ENCODE results near the gene ABCB11. TPM values are rescaled to one million over a fixed set of nuclear protein-coding genes. Genes with fewer than 3 reads are reported as not detected.

ABCB11 gene
- total and polyA plus RNA-seq, 2 donors (not counting 1 experiment from before 2014, with no cell fraction given) = not detected

GRCh38 chr2:168913495-168913894 is 117.6 kb downstream of the ABCB11 start:
- DNase-seq = no peak
- peaks cover 0 to 1% (median 0%) of the 10 kb centered on the region in 3 donors for H3K9me3 ChIP-seq (ENCODE audit: control extremely low read depth in 1 of 3, control insufficient read depth in 2 of 3, insufficient read depth in 1 of 3, low read length in 2 of 3)
- no peaks in the 10 kb centered on the region for H3K79me2 ChIP-seq (ENCODE audit: control insufficient read depth, insufficient read depth, low read length)
- CTCF ChIA-PET = interaction anchor here (0.6 to 2.4 kb wide), 2 partner anchors 8 to 645 kb away, joined by 3 to 7 read pairs; no protein-coding TSS in a partner anchor
- no peaks in the 10 kb centered on the region for H4K20me1 ChIP-seq (ENCODE audit: control insufficient read depth, insufficient read depth, low read length, poor library complexity, severe bottlenecking)
- no peak overlapping the region for H3K9ac ChIP-seq (ENCODE audit: low read length)
- no peak for ATAC-seq (ENCODE audit: low read depth)
- 97% methylated on average over 3 of the region's 4 CpGs for WGBS (ENCODE audit: insufficient coverage)
- no peak overlapping the region for H3K4me2 ChIP-seq (replicated peaks; ENCODE audit: low read depth, low read length, poor library complexity, severe bottlenecking)
- Mint-ChIP-seq H3K4me3 (no peak overlapping the region), H3K27ac (no peak overlapping the region), H3K4me1 (peaks cover 4% of the 10 kb centered on the region), H3K27me3 (peaks cover 27% of the 10 kb centered on the region), H3K9me3 (ENCODE audit: insufficient read depth) (no peaks in the 10 kb centered on the region)
- H3K27me3 ChIP-seq (replicated peaks in 1 of 4; ENCODE audit: control extremely low read depth in 1 of 4, control insufficient read depth in 3 of 4, insufficient read depth in 4 of 4, low read length in 3 of 4) = peaks cover 0 to 3% (median 2%) of the 10 kb centered on the region in 4 experiments
- H3K4me1 ChIP-seq (ENCODE audit: control insufficient read depth in 2 of 2, insufficient read depth in 2 of 2, low read length in 2 of 2) = peaks cover 0 to 7% of the 10 kb centered on the region in 2 donors
- H3K36me3 ChIP-seq (replicated peaks in 1 of 2; ENCODE audit: control extremely low read depth in 1 of 2, control insufficient read depth in 1 of 2, extremely low read depth in 1 of 2, insufficient read depth in 2 of 2, low read length in 1 of 2) = no peaks in the 10 kb centered on the region
- H3K27ac ChIP-seq (ENCODE audit: low read length in 2 of 2) = no peak overlapping the region
- intact Hi-C loops (cut with micrococcal nuclease) = no loop called here
- H3K4me3 ChIP-seq (ENCODE audit: control extremely low read depth in 1 of 5, extremely low read depth in 1 of 5, insufficient read depth in 1 of 5, low read depth in 2 of 5, low read length in 4 of 5) = no peak overlapping the region
- POLR2A ChIA-PET = no interaction called here
- TF ChIP-seq EZH2 (IDR thresholded peaks at IDR 0.05; ENCODE audit: borderline replicate concordance, insufficient read depth, low read depth, low read length, poor library complexity, severe bottlenecking) (no peak), CTCF (IDR thresholded peaks at IDR 0.05) (no peak)
- H2AFZ ChIP-seq (ENCODE audit: insufficient read depth, low read depth, low read length, poor library complexity, severe bottlenecking) = no peak overlapping the region

DNA sequence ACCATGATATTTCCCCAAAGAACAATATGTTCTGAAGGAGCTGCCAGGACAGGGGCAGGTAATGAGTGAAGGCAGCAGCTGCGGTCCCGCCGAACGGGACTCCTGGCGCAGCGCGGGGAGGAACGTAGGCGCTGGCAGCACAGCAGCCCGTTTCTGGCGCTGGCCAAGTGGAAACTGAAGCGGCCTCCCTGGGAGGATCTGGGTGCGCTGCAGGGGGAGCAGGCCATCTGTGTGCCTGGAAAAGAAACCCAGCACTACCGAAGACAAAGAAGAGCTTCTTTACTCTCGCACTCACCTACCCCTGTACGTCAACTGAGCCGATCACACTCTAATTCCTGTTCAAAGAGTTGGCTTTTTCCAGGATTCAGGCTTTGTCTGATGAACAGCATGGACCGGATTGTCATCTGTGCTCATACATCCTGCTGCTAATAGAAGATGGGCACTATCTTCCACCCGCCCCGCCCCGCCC is 118.2 kb downstream of the ABCB11 start:
- ATAC-seq (ENCODE audit: low read depth) (no peak), DNase-seq (no peak)
- intact Hi-C loops (cut with micrococcal nuclease) = no loop called here
- Histone ChIP-seq H3K27me3 (replicated peaks in 1 of 4; ENCODE audit: control extremely low read depth in 1 of 4, control insufficient read depth in 3 of 4, insufficient read depth in 4 of 4, low read length in 3 of 4) (peaks cover 0 to 3% (median 2%) of the 10 kb centered on the region in 4 experiments), H3K9ac (ENCODE audit: low read length) (no peak overlapping the region), H4K20me1 (ENCODE audit: control insufficient read depth, insufficient read depth, low read length, poor library complexity, severe bottlenecking) (no peaks in the 10 kb centered on the region), H2AFZ (ENCODE audit: insufficient read depth, low read depth, low read length, poor library complexity, severe bottlenecking) (peak overlapping the region; percentile 42), H3K4me2 (replicated peaks; ENCODE audit: low read depth, low read length, poor library complexity, severe bottlenecking) (peak overlapping the region; percentile 39), H3K4me3 (ENCODE audit: control extremely low read depth in 1 of 5, extremely low read depth in 1 of 5, insufficient read depth in 1 of 5, low read depth in 2 of 5, low read length in 4 of 5) (no peak overlapping the region), H3K36me3 (replicated peaks in 1 of 2; ENCODE audit: control extremely low read depth in 1 of 2, control insufficient read depth in 1 of 2, extremely low read depth in 1 of 2, insufficient read depth in 2 of 2, low read length in 1 of 2) (no peaks in the 10 kb centered on the region), H3K79me2 (ENCODE audit: control insufficient read depth, insufficient read depth, low read length) (no peaks in the 10 kb centered on the region), H3K4me1 (ENCODE audit: control insufficient read depth in 2 of 2, insufficient read depth in 2 of 2, low read length in 2 of 2) (peaks cover 0 to 7% of the 10 kb centered on the region in 2 donors), H3K27ac (ENCODE audit: low read length in 2 of 2) (no peak overlapping the region), H3K9me3 (ENCODE audit: control extremely low read depth in 1 of 3, control insufficient read depth in 2 of 3, insufficient read depth in 1 of 3, low read length in 2 of 3) (peaks cover 0 to 1% (median 0%) of the 10 kb centered on the region in 3 donors)
- POLR2A ChIA-PET = no interaction called here
- CTCF ChIA-PET = interaction anchor here (0.6 to 2.4 kb wide), 2 partner anchors 8 to 645 kb away, joined by 3 to 7 read pairs; no protein-coding TSS in a partner anchor
- Mint-ChIP-seq H3K27me3 (peaks cover 28% of the 10 kb centered on the region), H3K27ac (no peak overlapping the region), H3K9me3 (ENCODE audit: insufficient read depth) (no peaks in the 10 kb centered on the region), H3K4me3 (peak overlapping the region; percentile 41), H3K4me1 (peaks cover 4% of the 10 kb centered on the region)
- WGBS (ENCODE audit: insufficient coverage) = 28% methylated on average over 18 of the region's 21 CpGs
- TF ChIP-seq CTCF (IDR thresholded peaks at IDR 0.05) = no peak
- TF ChIP-seq EZH2 (IDR thresholded peaks at IDR 0.05; ENCODE audit: borderline replicate concordance, insufficient read depth, low read depth, low read length, poor library complexity, severe bottlenecking) = no peak
